Right cardiac atrium (tissue), 5 donors: ENCODE data around the gene IPO5. TPM values are rescaled to one million over a fixed set of nuclear protein-coding genes. Genes with fewer than 3 reads are reported as not detected.

Source experiments
- ATAC-seq, 2 donors: fragments of 200-7000 bp; cut with Tn5 transposase; one replicate each; pipeline versions ENCODE4 v1.8.0 to v1.9.1; 2020; ENCODE audit warnings: moderate library complexity in 2 of 2, mild to moderate bottlenecking in 1 of 2
- DNase-seq, 3 donors: peaks; one replicate each; pipeline ENCODE4 v3.0.0-alpha.2; 2020
- H3K27ac ChIP-seq: one replicate; pipeline ENCODE4 v1.5.1; 2013; ENCODE audit warnings: mild to moderate bottlenecking, low read length, control low read depth, moderate library complexity
- H3K27me3 ChIP-seq: one replicate; pipeline ENCODE4 v1.6.1; 2013; ENCODE audit not compliant: control insufficient read depth, insufficient read depth
- H3K4me1 ChIP-seq: one replicate; pipeline ENCODE4 v1.6.1; 2013; ENCODE audit warnings: low read length; ENCODE audit not compliant: control insufficient read depth, insufficient read depth
- H3K4me3 ChIP-seq: one replicate; pipeline ENCODE4 v1.5.1; 2013; ENCODE audit warnings: low read length, control low read depth
- H3K9me3 ChIP-seq: one replicate; pipeline ENCODE4 v1.6.1; 2013; ENCODE audit warnings: low read length; ENCODE audit not compliant: control insufficient read depth
- WGBS: extraction: QIAGEN DNeasy Blood & Tissue Kit; methylation state at CpG from one replicate; pipeline ENCODE4 v1.1.7; 2013; 5-methylcytosine and 5-hydroxymethylcytosine counted together
- intact Hi-C, 4 donors: fragments of 100-400 bp; cut with DNase I; formaldehyde crosslinking; loops; one replicate each; pipeline versions ENCODE4 v1.11.0 to v1.14.0; 2022 to 2023
- polyA plus RNA-seq: library from polyadenylated mRNA; stranded (reverse); fragments of 200-250 nt; gene quantifications from one replicate; pipeline ENCODE4 v1.2.3, GENCODE V29; 2013
- total RNA-seq, 4 donors: library from RNA; stranded (reverse); fragmentation: NEBNext Ultra II Directional; extraction: Animal tissue kit (Norgen Biotek cat#: 25700); gene quantifications; one replicate each; pipeline ENCODE4 v1.2.1, GENCODE V29; 2021
- donor health status: healthy with polysubstance abuse.
- donor health status: DM: no; HTN: yes; CAD: no.
- donor health status: DM: no; HTN: no; CAD: no.
- donor health status: DM: no; HTN: yes; CAD: no; lungs with severe emphysema.
- donor health status: DM: yes; HTN: yes; CAD: no.

The IPO5 gene
- total and polyA plus RNA-seq, 5 donors, result 25.8 to 103 (median 96.7) TPM

- H3K27ac ChIP-seq, result no peak overlapping the region
- H3K4me3 ChIP-seq, result no peak overlapping the region
- 89% methylated on average over 5 of the region's 5 CpGs for WGBS
- DNase-seq, result no peak
- H3K27me3 ChIP-seq, result no peaks in the 10 kb centered on the region
- H3K4me1 ChIP-seq, result peaks cover 3% of the 10 kb centered on the region
- no peak for ATAC-seq
- H3K9me3 ChIP-seq, result no peaks in the 10 kb centered on the region
- intact Hi-C loops, result no loop called here
These were observed 20.8 kb upstream of the IPO5 start for GRCh38 chr13:97932647-97933046.

- Histone ChIP-seq H3K27me3 (no peaks in the 10 kb centered on the region), H3K27ac (no peak overlapping the region), H3K4me1 (peaks cover 3% of the 10 kb centered on the region), H3K4me3 (no peak overlapping the region), H3K9me3 (no peaks in the 10 kb centered on the region)
- intact Hi-C loops, result no loop called here
- no peak for DNase-seq
- ATAC-seq, result no peak
These were observed 19.7 kb upstream of the IPO5 start for GRCh38 chr13:97933776-97934175.

DNA sequence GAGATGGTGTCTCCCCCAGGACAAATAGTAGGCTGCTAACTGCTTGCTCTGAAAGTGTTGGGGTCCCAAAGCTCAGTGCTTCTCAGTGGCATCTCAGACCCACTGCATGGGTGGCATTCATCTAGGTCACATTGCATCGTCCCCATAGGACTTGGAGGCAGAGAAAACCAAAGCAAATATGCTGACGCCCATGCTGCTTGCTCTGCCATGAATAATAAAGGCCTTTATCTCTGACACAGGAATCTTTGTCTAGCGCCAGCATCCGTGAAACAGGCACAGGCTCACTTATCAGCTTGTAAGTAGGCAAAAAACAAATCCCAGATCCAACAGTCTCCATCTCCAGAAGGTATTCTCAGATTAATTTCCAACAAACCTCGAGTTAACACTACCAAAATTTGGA is 18.9 kb upstream of the IPO5 start:
- peaks cover 3% of the 10 kb centered on the region for H3K4me1 ChIP-seq
- WGBS, result 22% methylated on average over 5 of the region's 5 CpGs
- DNase-seq, result peak in 2 of 3 donors; percentile 19 to 66
- H3K27me3 ChIP-seq, result no peaks in the 10 kb centered on the region
- no peak overlapping the region for H3K4me3 ChIP-seq
- no peaks in the 10 kb centered on the region for H3K9me3 ChIP-seq
- ATAC-seq, result peak; percentile 81 to 92
- intact Hi-C loops, result no loop called here
- H3K27ac ChIP-seq, result no peak overlapping the region

- H3K27ac ChIP-seq, result no peak overlapping the region
- DNase-seq (no peak), ATAC-seq (no peak)
- peaks cover 3% of the 10 kb centered on the region for H3K4me1 ChIP-seq
- 34% methylated on average over 2 of the region's 2 CpGs for WGBS
- H3K27me3 ChIP-seq, result no peaks in the 10 kb centered on the region
- H3K4me3 ChIP-seq, result no peak overlapping the region
- intact Hi-C loops, result no loop called here
- H3K9me3 ChIP-seq, result no peaks in the 10 kb centered on the region
These were observed 18.4 kb upstream of the IPO5 start for GRCh38 chr13:97935071-97935470.

- H3K4me1 ChIP-seq, result peaks cover 3% of the 10 kb centered on the region
- no peak for ATAC-seq
- no peaks in the 10 kb centered on the region for H3K9me3 ChIP-seq
- no peak overlapping the region for H3K27ac ChIP-seq
- intact Hi-C loops, result no loop called here
- no peak overlapping the region for H3K4me3 ChIP-seq
- DNase-seq, result no peak
- H3K27me3 ChIP-seq, result no peaks in the 10 kb centered on the region
- 62% methylated on average over 3 of the region's 3 CpGs for WGBS
These were observed 17.4 kb upstream of the IPO5 start for GRCh38 chr13:97936036-97936435.

GRCh38 chr13:97938706-97939475 is 14.6 kb upstream of the IPO5 start:
- ATAC-seq (no peak), DNase-seq (no peak)
- H3K27me3 ChIP-seq, result no peaks in the 10 kb centered on the region
- H3K27ac ChIP-seq, result no peak overlapping the region
- no peak overlapping the region for H3K4me3 ChIP-seq
- WGBS, result 79% methylated on average over 6 of the region's 6 CpGs
- no peaks in the 10 kb centered on the region for H3K9me3 ChIP-seq
- intact Hi-C loops, result no loop called here
- peaks cover 3% of the 10 kb centered on the region for H3K4me1 ChIP-seq

- Histone ChIP-seq H3K27me3 (no peaks in the 10 kb centered on the region), H3K9me3 (no peaks in the 10 kb centered on the region), H3K27ac (no peak overlapping the region), H3K4me3 (no peak overlapping the region), H3K4me1 (no peaks in the 10 kb centered on the region)
- intact Hi-C loops, result no loop called here
- ATAC-seq (no peak), DNase-seq (no peak)
- 69% methylated on average over 5 of the region's 5 CpGs for WGBS
These were observed 9.0 kb upstream of the IPO5 start for GRCh38 chr13:97944396-97945029.

DNA sequence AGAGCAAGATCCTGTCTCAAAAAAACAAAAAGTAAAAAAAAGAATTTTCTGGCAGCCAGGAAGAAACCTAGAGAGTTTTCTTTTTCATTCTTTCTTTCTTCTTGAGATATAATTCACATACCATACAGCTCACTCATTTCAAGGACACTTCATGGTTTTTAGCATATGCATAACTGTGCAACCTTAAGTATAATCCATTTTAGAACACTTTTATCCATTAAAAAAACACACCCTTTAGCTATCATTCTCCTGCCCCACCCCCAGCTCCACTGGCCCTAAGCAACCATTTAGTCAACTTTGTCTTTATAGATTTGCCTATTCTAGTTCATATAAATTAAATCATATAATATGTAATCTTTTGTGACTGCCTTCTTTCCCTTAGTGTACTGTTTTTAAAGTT is 8.1 kb upstream of the IPO5 start:
- H3K27ac ChIP-seq, result no peak overlapping the region
- DNase-seq, result no peak
- no peaks in the 10 kb centered on the region for H3K9me3 ChIP-seq
- intact Hi-C loops, result no loop called here
- H3K27me3 ChIP-seq, result no peaks in the 10 kb centered on the region
- no peak overlapping the region for H3K4me3 ChIP-seq
- no peak for ATAC-seq
- H3K4me1 ChIP-seq, result no peaks in the 10 kb centered on the region

GRCh38 chr13:97945792-97946419 is 7.6 kb upstream of the IPO5 start:
- WGBS, result 94% methylated on average over 5 of the region's 5 CpGs
- Histone ChIP-seq H3K27ac (no peak overlapping the region), H3K9me3 (no peaks in the 10 kb centered on the region), H3K27me3 (no peaks in the 10 kb centered on the region), H3K4me3 (no peak overlapping the region), H3K4me1 (no peaks in the 10 kb centered on the region)
- intact Hi-C loops, result no loop called here
- no peak for DNase-seq
- ATAC-seq, result no peak

DNA sequence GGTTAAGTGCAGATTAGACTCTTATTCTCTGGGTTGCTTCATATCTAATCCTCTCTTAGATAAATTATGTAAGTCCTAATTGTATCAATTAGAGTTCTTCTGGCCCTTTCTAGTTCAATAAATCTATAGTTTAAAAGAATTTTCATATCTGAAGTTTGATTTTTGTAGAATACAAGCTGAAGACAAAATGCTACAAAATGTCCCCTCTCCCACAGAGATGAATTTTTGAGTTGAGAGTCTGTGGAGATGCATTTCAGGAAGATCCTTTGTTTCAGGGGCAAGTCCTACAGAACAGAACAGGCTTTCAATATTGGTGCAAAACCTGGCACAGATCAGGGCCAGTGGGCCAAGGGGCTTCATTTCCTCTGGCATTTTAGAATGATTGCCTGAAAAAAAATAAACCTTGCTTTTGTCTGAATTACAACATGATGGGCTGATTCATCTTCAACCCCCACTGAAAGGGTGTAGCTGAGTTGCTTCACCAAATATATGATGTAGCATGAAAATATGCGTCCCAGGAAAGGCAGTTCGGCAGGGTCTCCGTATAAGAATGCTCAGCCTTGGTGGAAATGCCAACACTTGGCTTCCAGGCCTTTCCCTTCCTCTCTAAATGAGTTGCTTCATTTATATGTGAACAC is 6.4 kb upstream of the IPO5 start:
- WGBS, result 84% methylated on average over 3 of the region's 3 CpGs
- Histone ChIP-seq H3K9me3 (no peaks in the 10 kb centered on the region), H3K4me3 (no peak overlapping the region), H3K4me1 (no peaks in the 10 kb centered on the region), H3K27ac (no peak overlapping the region), H3K27me3 (no peaks in the 10 kb centered on the region)
- DNase-seq (no peak), ATAC-seq (no peak)
- intact Hi-C loops, result no loop called here

- Histone ChIP-seq H3K4me1 (no peaks in the 10 kb centered on the region), H3K27me3 (no peaks in the 10 kb centered on the region), H3K27ac (no peak overlapping the region), H3K4me3 (no peak overlapping the region), H3K9me3 (no peaks in the 10 kb centered on the region)
- 97% methylated on average over 3 of the region's 3 CpGs for WGBS
- ATAC-seq (no peak), DNase-seq (no peak)
- intact Hi-C loops, result no loop called here
These were observed 5.4 kb upstream of the IPO5 start for GRCh38 chr13:97948041-97948440.
